Adrenal gland (tissue), 12 donors: ENCODE results near the gene TPSG1. TPM values are rescaled to one million over a fixed set of nuclear protein-coding genes. Genes with fewer than 3 reads are reported as not detected.

ENCODE experiments used
- DNase-seq, 7 donors: peaks; one replicate each; pipeline ENCODE4 v3.0.0-alpha.2; 2019 to 2020
- H3K27ac ChIP-seq, 5 donors: fragments of 200-600 bp; sonication (generic) in 4 of 5; 1 replicate in 3 of 5; 2 replicates in 2 of 5; pipeline versions ENCODE4 v1.5.1 to v1.8.0; 2016 to 2020; ENCODE audit warnings: mild to moderate bottlenecking in 1 of 5
- H3K27me3 ChIP-seq: fragments of 200-600 bp; 2 replicates; pipeline ENCODE4 v1.8.0; 2021
- H3K36me3 ChIP-seq, 2 donors: fragments of 200-600 bp; replicated peaks in 1 of 2; 1 replicate in 1 of 2; 2 replicates in 1 of 2; pipeline versions ENCODE4 v1.5.1 to v1.8.0; 2018 to 2022
- H3K4me1 ChIP-seq, 2 donors: fragments of 200-600 bp; replicated peaks in 1 of 2; 1 replicate in 1 of 2; 2 replicates in 1 of 2; pipeline versions ENCODE4 v1.5.1 to v1.8.0; 2018 to 2021
- H3K4me3 ChIP-seq, 4 donors: fragments of 200-600 bp; sonication (generic) in 3 of 4; one replicate each; pipeline ENCODE4 v1.5.1; 2016 to 2018
- H3K9me3 ChIP-seq, 3 donors: fragments of 200-600 bp; sonication (generic) in 1 of 3; replicated peaks in 1 of 3; 1 replicate in 2 of 3; 2 replicates in 1 of 3; pipeline versions ENCODE4 v1.5.1 to v1.8.0; 2016 to 2021
- CTCF ChIP-seq, 6 experiments: fragments of 450-650 bp in 4 of 6; fragments of 200-600 bp in 2 of 6; sonication (generic) in 1 of 6; IDR thresholded peaks; 1 replicate in 5 of 6; 2 replicates in 1 of 6; pipeline versions ENCODE4 v1.5.1 to v1.8.0; 2016 to 2021; ENCODE audit warnings: antibody characterized with exemption in 6 of 6, mild to moderate bottlenecking in 2 of 6, moderate library complexity in 1 of 6
- POLR2A ChIP-seq, 2 donors: fragments of 450-650 bp; IDR thresholded peaks; one replicate each; pipeline ENCODE4 v1.6.1; 2017; ENCODE audit warnings: antibody characterized with exemption in 2 of 2, mild to moderate bottlenecking in 2 of 2, moderate library complexity in 1 of 2
- WGBS, 4 donors: extraction: QIAGEN DNeasy Blood & Tissue Kit in 2 of 4; methylation state at CpG; one replicate each; pipeline versions ENCODE4 v1.1.5 to v1.1.7; 2013 to 2017; 5-methylcytosine and 5-hydroxymethylcytosine counted together
- intact Hi-C, 2 donors: fragments of 100-400 bp; cut with DNase I; formaldehyde crosslinking; loops; one replicate each; pipeline versions ENCODE4 v1.14.1 to v1.15.0; 2022 to 2023
- polyA plus RNA-seq, 3 donors: library from polyadenylated mRNA; stranded (reverse); fragments of 200-250 nt in 2 of 3; fragments of 350-450 nt in 1 of 3; fragmentation: Illumina TruSeq in 1 of 3; extraction: RNeasy Lipid Tissue Mini Kit (QIAGEN cat#74804) in 1 of 3; gene quantifications; one replicate each; pipeline ENCODE4 v1.2.3, GENCODE V29; 2013 to 2014
- total RNA-seq, 9 donors: library from RNA; depleted of rRNA in 4 of 9; stranded (reverse); fragments of >200 nt in 4 of 9; fragments of 120-200 nt in 1 of 9; fragmentation: NEBNext Ultra II Directional in 1 of 9; extraction: Animal tissue kit (Norgen Biotek cat#: 25700) in 1 of 9; gene quantifications; one replicate each; pipeline versions ENCODE4 v1.1.0 to v1.2.4, GENCODE V29; 2013 to 2023
- donor health status: healthy with polysubstance abuse.
- donor health status: Bipolar disorder and iron deficiency.
- donor health status: DM: yes; HTN: yes; CAD: no.
- donor health status: DM: no; HTN: no; CAD: no.
- donor health status: DM: no; HTN: no; CAD: no.
- donor health status: DM: yes; HTN: yes; CAD: no.

TPSG1 gene
- total and polyA plus RNA-seq, 12 donors = 0.18 to 5.5 (median 0.34) TPM; not detected in 7

DNA sequence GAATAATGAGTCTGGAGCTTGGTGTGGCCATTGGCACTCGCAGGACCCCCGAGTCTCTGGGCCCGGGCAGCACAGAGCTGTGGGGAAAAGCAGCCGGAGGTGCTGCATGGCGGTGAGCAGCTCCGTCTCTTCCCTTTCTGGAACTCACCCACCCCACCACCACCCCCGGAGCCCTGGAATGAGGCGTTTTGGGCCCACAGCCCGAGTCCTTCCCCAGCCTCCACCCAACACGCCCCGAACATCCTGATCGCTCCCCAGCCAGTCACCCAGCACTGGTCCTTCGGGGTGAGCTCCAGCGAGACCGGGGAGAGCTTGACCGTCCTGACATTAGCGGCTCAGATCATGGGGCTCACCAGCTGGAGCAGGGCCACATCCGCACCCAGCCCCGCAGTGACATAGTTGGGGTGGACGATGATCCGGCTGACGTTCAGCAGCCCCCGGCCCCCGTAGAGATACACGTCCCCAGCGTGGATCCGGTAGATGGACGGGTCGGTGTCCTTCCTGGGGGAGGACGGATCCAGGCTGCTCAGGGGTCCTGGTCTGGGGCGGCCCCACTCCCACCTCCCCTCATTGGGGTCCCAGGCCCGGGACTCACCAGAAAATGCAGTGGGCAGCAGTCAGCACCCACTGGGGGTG, 37.3 kb upstream of the TPSG1 start:
- Histone ChIP-seq H3K36me3 (no peaks in the 10 kb centered on the region), H3K27me3 (peaks cover 16% of the 10 kb centered on the region), H3K4me1 (no peaks in the 10 kb centered on the region), H3K9me3 (no peaks in the 10 kb centered on the region), H3K4me3 (no peak overlapping the region), H3K27ac (no peak overlapping the region)
- no peak for TF ChIP-seq POLR2A (IDR thresholded peaks at IDR 0.05)
- no peak for TF ChIP-seq CTCF (IDR thresholded peaks at IDR 0.05)
- DNase-seq = no peak
- 76 to 80% (median 78%) methylated on average over 15 to 32 of the region's 32 CpGs for WGBS, 4 donors
- intact Hi-C loops = no loop called here

DNA sequence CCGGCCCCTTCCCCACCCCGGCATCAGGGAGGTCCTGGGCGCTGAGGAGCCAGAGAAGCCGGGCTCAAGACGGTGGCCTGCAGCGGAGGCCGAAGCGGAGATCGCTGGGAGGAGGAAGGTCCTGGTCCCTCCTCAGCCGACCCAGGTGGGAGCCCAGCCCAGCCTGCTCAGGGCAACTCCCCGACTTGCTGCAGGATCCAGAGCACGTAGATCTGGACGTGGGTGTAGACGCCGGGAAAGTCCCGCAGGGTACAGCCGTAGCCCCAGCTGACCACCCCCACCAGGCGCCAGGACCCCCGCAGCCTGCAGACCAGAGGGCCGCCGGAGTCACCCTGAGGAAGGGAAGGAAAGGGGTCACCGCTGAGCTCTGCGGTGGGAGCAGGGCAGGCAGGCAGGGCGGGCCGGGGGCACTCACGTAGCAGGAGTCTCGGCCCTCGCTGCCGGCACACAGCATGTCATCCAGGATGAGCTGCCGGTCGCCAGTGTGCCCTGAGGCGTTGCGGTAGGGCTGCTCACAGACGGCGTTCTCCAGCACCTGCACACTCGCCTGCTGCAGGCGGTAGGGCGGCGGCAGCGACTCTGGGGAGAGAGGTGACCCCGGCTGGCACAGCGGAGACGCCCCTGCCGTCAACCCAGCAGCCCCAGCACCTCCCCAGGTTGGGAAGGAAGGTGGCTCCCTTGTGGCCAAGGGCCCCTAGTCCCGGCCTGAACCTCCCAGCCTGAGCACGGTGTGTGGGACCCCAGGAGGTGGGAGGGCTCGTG, 36.2 kb upstream of the TPSG1 start:
- H3K27me3 ChIP-seq = peaks cover 16% of the 10 kb centered on the region

GRCh38 chr16:1260101-1260680, 35.1 kb upstream of the TPSG1 start:
- Histone ChIP-seq H3K9me3 (no peaks in the 10 kb centered on the region), H3K4me3 (no peak overlapping the region), H3K27me3 (peaks cover 16% of the 10 kb centered on the region), H3K27ac (no peak overlapping the region), H3K36me3 (no peaks in the 10 kb centered on the region), H3K4me1 (no peaks in the 10 kb centered on the region)
- 40 to 78% (median 61%) methylated on average over 1 to 36 of the region's 36 CpGs for WGBS, 4 donors
- no peak for TF ChIP-seq CTCF (IDR thresholded peaks at IDR 0.05)
- TF ChIP-seq POLR2A (IDR thresholded peaks at IDR 0.05) = no peak
- intact Hi-C loops = no loop called here
- no peak for DNase-seq

More for the DNA sequence above, 36.2 kb upstream of the TPSG1 start:
- WGBS, 4 donors = 10 to 30% (median 15%) methylated on average over 7 to 47 of the region's 47 CpGs
- no peaks in the 10 kb centered on the region for H3K4me1 ChIP-seq
- H3K9me3 ChIP-seq = no peaks in the 10 kb centered on the region
- TF ChIP-seq POLR2A (IDR thresholded peaks at IDR 0.05) = no peak
- TF ChIP-seq CTCF (IDR thresholded peaks at IDR 0.05) = no peak
- DNase-seq = no peak
- no peak overlapping the region for H3K27ac ChIP-seq
- H3K4me3 ChIP-seq = no peak overlapping the region
- no peaks in the 10 kb centered on the region for H3K36me3 ChIP-seq
- intact Hi-C loops = no loop called here

DNA sequence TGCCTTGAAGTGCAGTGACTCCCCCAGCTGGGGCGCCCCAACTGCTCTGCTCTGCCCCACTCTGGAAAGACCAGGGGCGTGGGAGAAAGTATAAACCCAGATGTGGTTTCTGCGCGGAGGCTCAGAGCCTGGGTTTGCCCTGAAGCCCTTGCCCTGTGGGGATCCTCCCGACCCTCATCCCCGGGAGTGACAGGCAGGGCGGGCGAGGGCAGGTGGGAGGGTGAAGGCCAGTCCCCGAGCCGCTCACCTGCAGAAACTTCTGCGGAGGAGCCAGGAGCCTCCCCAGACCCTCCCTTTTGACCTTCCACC, 34.6 kb upstream of the TPSG1 start:
- DNase-seq = no peak
- H3K9me3 ChIP-seq = no peaks in the 10 kb centered on the region
- no peak overlapping the region for H3K27ac ChIP-seq
- no peaks in the 10 kb centered on the region for H3K4me1 ChIP-seq
- peaks cover 16% of the 10 kb centered on the region for H3K27me3 ChIP-seq
- no peaks in the 10 kb centered on the region for H3K36me3 ChIP-seq
- intact Hi-C loops = no loop called here
- TF ChIP-seq CTCF (IDR thresholded peaks at IDR 0.05) (no peak), POLR2A (IDR thresholded peaks at IDR 0.05) (no peak)
- no peak overlapping the region for H3K4me3 ChIP-seq
- WGBS, 4 donors = 7 to 24% (median 14%) methylated on average over 2 to 11 of the region's 11 CpGs
